Activated T-cell treated with anti-CD3 and anti-CD28 coated beads, Interleukin-2, amount 50 U/mL, for 72 hours (primary cell): ENCODE results near the gene TRAF3IP1. TPM values are rescaled to one million over a fixed set of nuclear protein-coding genes. Genes with fewer than 3 reads are reported as not detected.
"Not testable (repeated sequence)": the region's sequence is repeated elsewhere in the genome, so short reads cannot be mapped to it uniquely, and the experiment has no call there.

Experiments used
- ATAC-seq, 2 donors: fragments of 150-1000 bp; cut with Tn5 transposase; replicated peaks in 1 of 2; 2 replicates each; pipeline ENCODE4 v1.10.0; 2021; ENCODE audit warnings: moderate library complexity in 2 of 2, mild to moderate bottlenecking in 1 of 2
- DNase-seq, 2 donors: peaks; one replicate each; pipeline ENCODE4 v3.0.0; 2021 to 2022; ENCODE audit warnings: mixed read lengths in 1 of 2
- H3K27ac Mint-ChIP-seq: one replicate; pipeline ENCODE4 v1.8.0; 2022; ENCODE audit warnings: mild to moderate bottlenecking, moderate library complexity, mixed read lengths
- H3K27me3 Mint-ChIP-seq: one replicate; pipeline ENCODE4 v1.8.0; 2022; ENCODE audit warnings: low read depth, mixed read lengths
- H3K36me3 Mint-ChIP-seq, 2 donors: one replicate each; pipeline ENCODE4 v1.8.0; 2022; ENCODE audit warnings: mixed read lengths in 2 of 2, mild to moderate bottlenecking in 1 of 2; ENCODE audit not compliant: insufficient read depth in 2 of 2
- H3K4me1 Mint-ChIP-seq: one replicate; pipeline ENCODE4 v1.8.0; 2022; ENCODE audit warnings: low read depth, mixed read lengths
- H3K4me3 Mint-ChIP-seq, 2 donors: one replicate each; pipeline ENCODE4 v1.8.0; 2022; ENCODE audit warnings: mild to moderate bottlenecking in 2 of 2, mixed read lengths in 2 of 2, moderate library complexity in 2 of 2
- H3K9me3 Mint-ChIP-seq, 2 donors: one replicate each; pipeline ENCODE4 v1.8.0; 2022; ENCODE audit warnings: mixed read lengths in 2 of 2
- total RNA-seq, 2 donors: library from RNA; stranded (reverse); gene quantifications; one replicate each; pipeline ENCODE4 v1.2.3, GENCODE V29; 2022

Gene TRAF3IP1
- total RNA-seq, 2 donors from 2014 or later = 7.0 to 13.1 TPM

GRCh38 chr2:238370823-238371372 is 50.6 kb downstream of the TRAF3IP1 start:
- no peaks in the 10 kb centered on the region for H3K27me3 Mint-ChIP-seq
- no peaks in the 10 kb centered on the region for H3K4me1 Mint-ChIP-seq
- peaks cover 0 to 2% of the 10 kb centered on the region in 2 donors for H3K9me3 Mint-ChIP-seq
- ATAC-seq = peak; percentile 75 to 82
- peaks cover 0 to 3% of the 10 kb centered on the region in 2 donors for H3K36me3 Mint-ChIP-seq
- H3K27ac Mint-ChIP-seq = peak overlapping the region; percentile 5
- no peak overlapping the region for H3K4me3 Mint-ChIP-seq
- DNase-seq = peak; percentile 58 to 59

DNA sequence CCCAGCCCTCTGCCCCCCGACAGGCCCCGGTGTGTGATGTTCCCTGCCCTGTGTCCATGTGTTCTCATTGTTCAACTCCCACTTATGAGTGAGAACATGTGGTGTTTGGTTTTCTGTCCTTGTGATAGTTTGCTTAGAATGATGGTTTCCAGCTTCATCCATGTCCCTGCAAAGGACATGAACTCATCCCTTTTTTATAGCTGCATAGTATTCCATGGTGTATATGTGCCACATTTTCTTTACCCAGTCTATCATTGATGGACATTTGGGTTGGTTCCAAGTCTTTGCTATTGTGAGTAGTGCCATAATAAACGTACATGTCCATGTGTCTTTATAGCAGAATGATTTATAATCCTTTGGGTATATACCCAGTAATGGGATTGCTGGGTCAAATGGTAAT is 52.0 kb downstream of the TRAF3IP1 start:
- H3K27ac Mint-ChIP-seq, H3K36me3 Mint-ChIP-seq, H3K4me1 Mint-ChIP-seq: not testable (repeated sequence)

DNA sequence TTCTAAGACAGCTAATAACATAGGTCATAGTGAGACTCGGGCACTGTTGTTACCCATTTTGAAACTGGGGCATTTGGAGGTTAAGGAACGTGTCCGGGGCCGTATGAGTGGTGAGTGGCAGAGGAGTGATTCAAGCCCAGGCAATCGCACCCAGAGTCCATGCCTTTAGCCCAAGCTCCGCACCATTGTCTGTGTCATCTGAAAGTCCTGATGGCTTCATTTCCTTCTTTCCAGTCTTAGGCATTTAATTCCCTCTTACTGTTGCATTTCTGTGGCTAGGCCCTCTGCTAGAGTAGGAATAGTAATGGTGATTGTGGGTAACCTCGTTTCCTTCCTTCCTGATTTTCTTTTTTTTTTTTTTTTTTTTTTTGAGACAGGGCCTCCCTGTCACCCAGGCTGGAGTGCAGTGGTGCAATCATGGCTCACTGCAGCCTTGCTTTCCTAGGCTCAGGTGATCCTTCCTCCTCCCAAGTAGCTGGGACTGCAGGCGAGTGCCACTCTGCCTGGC is 56.6 kb downstream of the TRAF3IP1 start:
- peak in 1 of 2 donors; percentile 15 for DNase-seq
- Mint-ChIP-seq H3K27ac (no peak overlapping the region), H3K9me3 (peaks cover 0 to 2% of the 10 kb centered on the region in 2 donors), H3K4me1 (peaks cover 26% of the 10 kb centered on the region), H3K36me3 (peaks cover 0 to 3% of the 10 kb centered on the region in 2 donors), H3K4me3 (no peak overlapping the region), H3K27me3 (no peaks in the 10 kb centered on the region)
- ATAC-seq = peak; percentile 24 to 86

More for the DNA sequence above, 52.0 kb downstream of the TRAF3IP1 start:
- H3K9me3 Mint-ChIP-seq, ATAC-seq, DNase-seq, H3K27me3 Mint-ChIP-seq, H3K4me3 Mint-ChIP-seq: not testable (repeated sequence)

- peaks cover 27% of the 10 kb centered on the region for H3K4me1 Mint-ChIP-seq
- no peak overlapping the region for H3K4me3 Mint-ChIP-seq
- no peak overlapping the region for H3K27ac Mint-ChIP-seq
- DNase-seq (no peak), ATAC-seq (peak; percentile 11 to 25)
- peaks cover 0 to 2% of the 10 kb centered on the region in 2 donors for H3K9me3 Mint-ChIP-seq
- H3K36me3 Mint-ChIP-seq = peaks cover 0 to 1% of the 10 kb centered on the region in 2 donors
- H3K27me3 Mint-ChIP-seq = no peaks in the 10 kb centered on the region
Observed at GRCh38 chr2:238378230-238379095, 58.1 kb downstream of the TRAF3IP1 start.

DNA sequence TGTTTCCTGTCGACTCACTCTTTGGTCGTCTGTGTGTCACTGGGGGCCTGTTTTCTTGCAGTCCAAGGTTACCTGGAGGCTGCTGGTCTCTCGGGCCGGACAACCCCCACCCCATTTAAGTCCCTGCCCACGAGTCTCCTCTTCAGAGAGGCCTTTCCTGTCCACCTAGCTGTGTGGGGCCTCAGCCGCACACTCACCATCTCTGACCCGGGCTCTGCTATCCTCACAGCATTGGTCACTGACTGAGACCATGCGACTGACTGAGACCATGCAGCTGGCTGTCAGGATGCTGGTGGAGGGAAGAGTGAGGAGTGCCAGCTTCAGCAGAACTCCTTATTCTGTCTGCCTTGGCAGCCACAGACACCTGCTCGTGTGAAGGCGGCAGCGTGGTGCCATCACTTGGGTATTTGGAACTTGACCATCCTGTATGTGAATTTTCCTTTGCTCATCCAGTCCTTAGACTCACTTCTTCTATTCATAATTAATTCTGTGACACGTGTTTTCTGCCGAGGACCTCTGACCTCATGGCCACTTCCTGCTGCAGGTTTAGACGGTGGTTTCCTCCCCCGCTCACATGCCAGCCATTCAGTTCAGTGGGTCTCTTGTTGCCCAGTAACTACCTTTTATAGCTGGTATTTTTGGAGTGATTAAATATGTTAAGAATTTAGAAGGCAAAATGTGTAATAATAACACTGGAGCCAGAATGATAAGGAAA is 58.9 kb downstream of the TRAF3IP1 start:
- peak; percentile 42 to 44 for DNase-seq
- H3K4me1 Mint-ChIP-seq = peaks cover 27% of the 10 kb centered on the region
- H3K9me3 Mint-ChIP-seq = no peaks in the 10 kb centered on the region
- ATAC-seq = peak; percentile 64 to 68
- peaks cover 0 to 1% of the 10 kb centered on the region in 2 donors for H3K36me3 Mint-ChIP-seq
- peak overlapping the region; percentile 27 for H3K27ac Mint-ChIP-seq
- peak overlapping the region in 1 of 2 donors; percentile 29 for H3K4me3 Mint-ChIP-seq
- no peaks in the 10 kb centered on the region for H3K27me3 Mint-ChIP-seq

DNA sequence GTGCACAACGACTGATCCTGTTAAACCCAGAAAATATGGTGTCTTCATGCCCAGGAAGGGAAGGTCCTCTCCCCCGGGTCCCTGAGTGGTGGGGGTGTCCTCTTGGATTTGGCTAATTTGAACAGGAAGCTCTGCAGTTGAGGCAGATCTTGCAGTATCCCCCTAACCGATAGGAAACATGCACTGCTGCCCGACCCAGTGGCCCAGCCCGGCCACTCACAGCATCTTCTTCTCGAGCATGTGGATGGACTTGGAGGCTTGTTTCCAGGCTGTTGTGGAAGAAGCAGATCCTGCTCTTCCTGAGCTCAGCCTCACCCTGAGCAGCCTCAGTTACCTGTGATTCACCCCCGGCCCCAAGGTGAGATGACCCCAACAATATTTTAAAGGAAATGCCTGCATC is 60.0 kb downstream of the TRAF3IP1 start:
- H3K27ac Mint-ChIP-seq = no peak overlapping the region
- H3K36me3 Mint-ChIP-seq = peaks cover 0 to 1% of the 10 kb centered on the region in 2 donors
- ATAC-seq = no peak
- H3K9me3 Mint-ChIP-seq = no peaks in the 10 kb centered on the region
- H3K4me1 Mint-ChIP-seq = peaks cover 27% of the 10 kb centered on the region
- no peak overlapping the region for H3K4me3 Mint-ChIP-seq
- H3K27me3 Mint-ChIP-seq = no peaks in the 10 kb centered on the region
- no peak for DNase-seq

DNA sequence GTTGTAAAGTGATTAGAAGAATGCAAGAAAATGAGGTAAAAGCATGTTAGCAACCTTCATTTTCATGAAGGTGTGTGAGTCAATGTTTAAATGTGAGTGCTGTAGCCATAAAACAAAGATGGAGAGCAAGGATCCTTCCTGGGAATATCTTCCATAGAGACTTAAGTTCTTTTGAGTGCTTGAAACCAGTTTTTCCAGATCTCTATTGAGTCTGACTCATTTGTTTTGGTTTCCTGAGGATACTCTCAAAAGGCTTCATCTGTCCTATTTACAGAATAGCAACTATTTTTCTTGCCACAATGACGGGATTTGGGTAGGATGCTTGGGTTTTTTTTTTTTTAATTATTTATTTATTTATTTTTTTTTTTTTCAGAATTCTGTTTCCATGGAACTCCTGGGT is 60.5 kb downstream of the TRAF3IP1 start:
- H3K27ac Mint-ChIP-seq = no peak overlapping the region
- H3K4me1 Mint-ChIP-seq = peaks cover 27% of the 10 kb centered on the region
- DNase-seq = no peak
- H3K4me3 Mint-ChIP-seq = no peak overlapping the region
- no peak for ATAC-seq
- peaks cover 0 to 1% of the 10 kb centered on the region in 2 donors for H3K36me3 Mint-ChIP-seq
- H3K9me3 Mint-ChIP-seq = no peaks in the 10 kb centered on the region
- H3K27me3 Mint-ChIP-seq = no peaks in the 10 kb centered on the region

DNA sequence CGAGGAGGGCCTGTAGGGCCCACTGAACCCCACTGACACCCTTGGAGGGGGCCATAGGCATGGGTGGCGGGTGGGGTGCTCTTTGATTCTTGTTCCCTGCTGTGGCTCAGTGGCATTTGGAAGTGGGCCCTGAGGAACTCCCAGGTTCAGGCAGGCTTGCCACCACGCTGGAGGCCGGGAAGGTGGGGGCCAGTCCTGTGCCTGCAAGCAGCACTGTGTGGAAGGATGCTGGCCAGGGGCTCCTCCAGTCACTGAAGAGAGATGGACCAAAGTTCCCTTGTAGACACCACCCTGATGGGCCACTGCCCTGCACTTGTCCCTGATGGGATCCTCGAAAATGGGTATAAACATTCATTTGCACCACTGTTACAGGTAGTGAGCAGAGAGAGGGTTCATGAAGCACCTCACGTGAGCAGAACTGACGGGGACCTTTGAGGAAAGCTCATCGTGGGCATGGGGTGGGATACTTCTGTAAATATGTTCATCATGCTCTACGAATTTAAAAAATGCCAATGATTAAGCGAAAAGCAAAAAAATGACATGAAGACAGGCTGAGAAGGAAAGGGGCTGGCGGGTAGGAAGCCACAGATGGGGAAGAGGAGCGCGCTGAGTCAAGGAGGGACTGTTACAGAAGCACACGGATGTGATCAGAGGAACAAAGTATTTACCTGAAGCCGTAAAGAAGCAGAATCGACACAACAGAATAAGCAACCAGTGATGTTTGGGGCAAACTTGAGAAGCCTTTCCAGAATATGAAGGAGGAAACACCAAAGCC is 61.2 kb downstream of the TRAF3IP1 start:
- no peak for DNase-seq
- Mint-ChIP-seq H3K4me1 (peaks cover 27% of the 10 kb centered on the region), H3K27ac (no peak overlapping the region), H3K4me3 (no peak overlapping the region), H3K36me3 (peaks cover 0 to 1% of the 10 kb centered on the region in 2 donors), H3K27me3 (no peaks in the 10 kb centered on the region), H3K9me3 (no peaks in the 10 kb centered on the region)
- no peak for ATAC-seq

DNA sequence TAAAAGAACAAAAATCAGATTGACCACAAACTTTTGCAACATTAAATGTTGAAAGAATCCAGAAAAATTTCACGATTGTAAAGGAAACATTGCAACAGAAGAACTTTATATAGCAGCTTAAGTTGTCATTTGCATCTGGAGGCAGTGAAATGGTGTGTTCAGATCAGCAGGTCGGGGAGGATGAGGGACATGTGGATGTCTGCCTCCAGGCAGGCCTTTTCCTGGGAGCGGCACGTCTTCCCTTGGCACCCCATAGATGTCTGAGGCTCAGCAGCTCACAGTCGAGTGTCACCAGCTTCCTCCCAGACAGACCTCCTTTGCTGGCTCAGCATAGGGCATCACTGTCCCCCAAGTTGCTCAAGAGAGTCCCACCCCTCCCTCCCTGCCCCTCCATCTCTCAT is 62.1 kb downstream of the TRAF3IP1 start:
- no peaks in the 10 kb centered on the region for H3K27me3 Mint-ChIP-seq
- H3K27ac Mint-ChIP-seq = no peak overlapping the region
- no peaks in the 10 kb centered on the region for H3K9me3 Mint-ChIP-seq
- peaks cover 0 to 1% of the 10 kb centered on the region in 2 donors for H3K36me3 Mint-ChIP-seq
- no peak overlapping the region for H3K4me3 Mint-ChIP-seq
- DNase-seq (no peak), ATAC-seq (no peak)
- H3K4me1 Mint-ChIP-seq = peaks cover 23% of the 10 kb centered on the region

GRCh38 chr2:238383135-238383534 is 62.8 kb downstream of the TRAF3IP1 start:
- DNase-seq (no peak), ATAC-seq (no peak)
- Mint-ChIP-seq H3K36me3 (peaks cover 0 to 1% of the 10 kb centered on the region in 2 donors), H3K9me3 (no peaks in the 10 kb centered on the region), H3K27ac (no peak overlapping the region), H3K4me1 (peaks cover 21% of the 10 kb centered on the region), H3K4me3 (no peak overlapping the region), H3K27me3 (no peaks in the 10 kb centered on the region)

DNA sequence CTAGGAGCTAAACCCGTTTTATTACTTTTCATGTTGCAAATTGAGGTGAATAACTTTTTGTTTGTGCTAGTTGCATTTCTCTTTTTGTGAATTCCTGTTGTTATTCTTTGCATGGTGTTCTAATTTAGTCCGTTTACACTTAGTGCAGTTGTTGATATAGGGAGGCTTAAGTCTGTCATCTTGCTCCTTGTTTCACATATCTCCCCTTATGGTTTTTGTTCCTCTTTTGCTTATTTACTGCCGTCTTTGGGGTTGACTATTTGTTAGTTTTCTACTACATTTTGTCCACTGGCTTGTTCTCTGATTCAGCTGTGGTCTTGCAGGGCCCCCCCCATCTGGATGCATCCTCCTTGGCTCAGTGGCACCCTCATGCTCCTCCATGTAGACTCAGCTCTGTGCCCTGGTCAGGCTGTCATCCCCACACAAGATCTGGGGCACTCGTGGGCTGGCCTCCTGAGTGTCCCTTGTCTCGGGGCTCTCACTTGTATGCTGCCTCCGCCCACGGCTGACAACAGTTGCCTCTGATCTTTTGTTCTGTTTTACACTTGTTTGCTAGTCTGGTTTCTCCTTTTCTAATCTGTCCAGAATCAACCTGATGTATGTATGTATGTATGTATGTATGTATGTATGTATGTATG is 63.5 kb downstream of the TRAF3IP1 start:
- Mint-ChIP-seq H3K4me1 (peaks cover 19% of the 10 kb centered on the region), H3K27me3 (no peaks in the 10 kb centered on the region), H3K36me3 (peaks cover 0 to 1% of the 10 kb centered on the region in 2 donors), H3K27ac (no peak overlapping the region), H3K4me3 (no peak overlapping the region), H3K9me3 (no peaks in the 10 kb centered on the region)
- ATAC-seq (no peak), DNase-seq (no peak)

DNA sequence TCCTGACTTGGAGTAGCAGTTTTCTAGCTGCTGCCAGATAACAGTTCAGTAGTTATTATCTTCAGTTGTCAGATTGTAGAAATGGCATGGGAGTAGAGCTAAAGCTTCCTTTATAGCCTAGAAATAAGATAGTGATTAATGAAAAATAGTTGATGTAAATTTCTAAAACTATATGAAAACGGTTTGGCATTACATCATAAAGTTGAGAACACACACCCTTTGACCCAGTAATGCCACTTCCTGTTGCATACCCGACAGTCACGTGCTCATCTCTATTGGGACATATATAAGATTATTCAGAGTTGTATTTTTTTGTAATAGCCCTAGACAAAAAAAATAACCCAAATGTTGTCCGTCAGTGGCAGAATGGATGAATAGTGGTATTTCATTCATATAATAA is 67.0 kb downstream of the TRAF3IP1 start:
- Mint-ChIP-seq H3K27me3 (no peaks in the 10 kb centered on the region), H3K4me1 (no peaks in the 10 kb centered on the region), H3K36me3 (peaks cover 0 to 1% of the 10 kb centered on the region in 2 donors)

More for the DNA sequence above, 67.0 kb downstream of the TRAF3IP1 start:
- H3K27ac Mint-ChIP-seq = no peak overlapping the region
- no peak overlapping the region for H3K4me3 Mint-ChIP-seq
- ATAC-seq (no peak), DNase-seq (no peak)
- H3K9me3 Mint-ChIP-seq = no peaks in the 10 kb centered on the region
